ENCODE results near the gene NRTN. TPM values are rescaled to one million over a fixed set of nuclear protein-coding genes. Genes with fewer than 3 reads are reported as not detected.

NRTN gene
- total RNA-seq, 1 experiment from 2014 or later, result 4.6 TPM

GRCh38 chr19:5864725-5865486 is 60.0 kb downstream of the NRTN start:
- Histone ChIP-seq H3K27me3 (ENCODE audit: insufficient read depth, low read length) (no peaks in the 10 kb centered on the region), H3K79me2 (ENCODE audit: insufficient read depth, low read length) (no peaks in the 10 kb centered on the region), H2BK120ac (ENCODE audit: low read depth, low read length, poor library complexity, severe bottlenecking) (no peak overlapping the region), H2AFZ (ENCODE audit: low read length) (no peak overlapping the region), H3K9me3 (ENCODE audit: control insufficient read depth, low read depth, low read length) (no peaks in the 10 kb centered on the region), H3T11ph (ENCODE audit: low read length) (no peak overlapping the region), H3K14ac (ENCODE audit: insufficient read depth, low read length) (no peak overlapping the region), H2BK12ac (ENCODE audit: insufficient read length, low read depth, low read length) (no peak overlapping the region), H3K18ac (ENCODE audit: insufficient read length, low read depth, low read length) (no peak overlapping the region), H4K8ac (replicated peaks; ENCODE audit: insufficient read length, low read depth, low read length) (no peak overlapping the region), H2BK15ac (ENCODE audit: low read depth, low read length) (no peak overlapping the region), H3K9ac (ENCODE audit: extremely low read depth, insufficient read length, low read length) (no peak overlapping the region), H3K27ac (ENCODE audit: insufficient read length, low read depth, low read length) (no peak overlapping the region), H2BK20ac (ENCODE audit: low read depth, low read length, poor library complexity, severe bottlenecking) (no peak overlapping the region), H2BK5ac (ENCODE audit: insufficient read length, low read length) (no peak overlapping the region), H3K56ac (ENCODE audit: insufficient read length, low read depth, low read length) (no peak overlapping the region), H3K23ac (ENCODE audit: insufficient read length, low read depth, low read length) (no peak overlapping the region), H3K79me1 (ENCODE audit: insufficient read depth, low read depth, low read length, poor library complexity, severe bottlenecking) (no peaks in the 10 kb centered on the region), H4K91ac (ENCODE audit: insufficient read length, low read depth, low read length) (no peak overlapping the region), H2AK5ac (ENCODE audit: insufficient read length, low read length) (no peak overlapping the region), H3K4me1 (ENCODE audit: insufficient read depth, low read length) (no peaks in the 10 kb centered on the region), H3K4ac (ENCODE audit: low read depth, low read length) (no peak overlapping the region), H3K23me2 (ENCODE audit: insufficient read length, low read depth, low read length, poor library complexity, severe bottlenecking) (no peaks in the 10 kb centered on the region), H4K20me1 (ENCODE audit: control insufficient read depth, insufficient read depth, insufficient read length) (no peaks in the 10 kb centered on the region), H4K5ac (ENCODE audit: insufficient read length, low read depth, low read length) (no peak overlapping the region), H3K4me2 (ENCODE audit: insufficient read depth, insufficient read length, low read length) (no peak overlapping the region)
- WGBS (ENCODE audit: extremely low coverage, insufficient read length, low lambda C conversion rate), result no CpG with 5 or more reads among the region's 14 CpGs
- peak overlapping the region in 1 of 3 experiments; percentile 86; a peak in 1 of 7 replicates for H3K27ac Mint-ChIP-seq
- peaks cover 31% of the 10 kb centered on the region for H3K27me3 Mint-ChIP-seq (ENCODE audit: low read depth)
- peak; percentile 43; the same call in 2 of the 3 replicates for TF ChIP-seq CTCF (conservative IDR thresholded peaks at IDR 0.05)
- no peak for DNase-seq
- H3K36me3 Mint-ChIP-seq (ENCODE audit: insufficient read depth in 1 of 3, low read depth in 3 of 3), result no peaks in the 10 kb centered on the region
- H3K9me3 Mint-ChIP-seq, result no peaks in the 10 kb centered on the region
- H3K4me3 Mint-ChIP-seq, result no peak overlapping the region
- H3K4me1 Mint-ChIP-seq, result no peaks in the 10 kb centered on the region; a peak in 1 of 4 replicates

Measured in H9 (cell line).